Activated T-cell treated with anti-CD3 and anti-CD28 coated beads, Interleukin-2, amount 50 U/mL, for 4 hours (primary cell): Measurements from ENCODE around the gene SNX20. TPM values are rescaled to one million over a fixed set of nuclear protein-coding genes. Genes with fewer than 3 reads are reported as not detected.
A peak's percentile ranks its signal among the peaks of the same experiment; 100 is the strongest.

Experiments
- ATAC-seq, 2 donors: fragments of 200-7000 bp; cut with Tn5 transposase; one replicate each; pipeline ENCODE4 v1.10.0; 2021
- DNase-seq: peaks from one replicate; pipeline ENCODE4 v3.0.0-alpha.2; 2020
- H3K27me3 Mint-ChIP-seq: one replicate; pipeline ENCODE4 v1.8.0; 2021; ENCODE audit warnings: low read depth, mixed read lengths
- H3K36me3 Mint-ChIP-seq: one replicate; pipeline ENCODE4 v1.8.0; 2022; ENCODE audit warnings: mixed read lengths; ENCODE audit not compliant: insufficient read depth
- H3K4me1 Mint-ChIP-seq: one replicate; pipeline ENCODE4 v1.8.0; 2021; ENCODE audit warnings: low read depth, mixed read lengths
- H3K4me3 Mint-ChIP-seq: one replicate; pipeline ENCODE4 v1.8.0; 2021; ENCODE audit warnings: mild to moderate bottlenecking, moderate library complexity, mixed read lengths
- H3K9me3 Mint-ChIP-seq: one replicate; pipeline ENCODE4 v1.8.0; 2021; ENCODE audit warnings: mixed read lengths
- total RNA-seq, 3 donors: library from RNA; stranded (reverse); gene quantifications; one replicate each; pipeline ENCODE4 v1.2.1, GENCODE V29; 2021

SNX20 gene
- total RNA-seq, 3 donors from 2014 or later: 16.3 to 25.7 (median 16.6) TPM

GRCh38 chr16:50711862-50712559 lies 30.9 kb upstream of the SNX20 start:
- Mint-ChIP-seq H3K4me1 (peaks cover 32% of the 10 kb centered on the region), H3K4me3 (no peak overlapping the region), H3K9me3 (no peaks in the 10 kb centered on the region), H3K36me3 (peaks cover 11% of the 10 kb centered on the region), H3K27me3 (no peaks in the 10 kb centered on the region)
- ATAC-seq (no peak), DNase-seq (no peak)

DNA sequence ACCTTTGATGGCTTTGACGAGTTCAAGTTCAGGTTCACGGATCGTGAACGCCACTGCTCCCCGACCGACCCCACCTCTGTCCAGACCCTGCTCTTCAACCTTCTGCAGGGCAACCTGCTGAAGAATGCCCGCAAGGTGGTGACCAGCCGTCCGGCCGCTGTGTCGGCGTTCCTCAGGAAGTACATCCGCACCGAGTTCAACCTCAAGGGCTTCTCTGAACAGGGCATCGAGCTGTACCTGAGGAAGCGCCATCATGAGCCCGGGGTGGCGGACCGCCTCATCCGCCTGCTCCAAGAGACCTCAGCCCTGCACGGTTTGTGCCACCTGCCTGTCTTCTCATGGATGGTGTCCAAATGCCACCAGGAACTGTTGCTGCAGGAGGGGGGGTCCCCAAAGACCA lies 29.9 kb upstream of the SNX20 start:
- Mint-ChIP-seq H3K9me3 (no peaks in the 10 kb centered on the region), H3K36me3 (peaks cover 15% of the 10 kb centered on the region), H3K4me3 (no peak overlapping the region), H3K27me3 (no peaks in the 10 kb centered on the region), H3K4me1 (peaks cover 37% of the 10 kb centered on the region)
- DNase-seq (no peak), ATAC-seq (no peak)

DNA sequence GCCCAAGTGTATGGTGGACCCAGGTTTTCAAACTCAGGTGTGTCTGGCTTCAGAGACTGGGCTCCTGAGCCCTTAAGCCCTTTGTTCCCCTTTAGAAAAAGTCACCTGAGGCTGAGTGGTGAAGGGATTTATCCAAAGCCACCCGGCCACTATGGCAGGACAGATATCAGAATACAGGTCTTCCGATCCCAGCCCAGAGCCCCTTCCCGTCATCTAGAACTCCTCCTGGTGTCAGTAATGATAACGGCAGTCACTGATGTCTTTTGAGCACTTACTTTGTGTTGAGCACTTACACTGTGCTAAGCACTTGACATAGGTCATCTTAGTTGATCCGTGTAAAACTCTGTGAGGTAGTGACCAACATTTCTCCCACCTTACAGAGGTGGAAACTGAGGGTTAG lies 28.9 kb upstream of the SNX20 start:
- Mint-ChIP-seq H3K27me3 (no peaks in the 10 kb centered on the region), H3K4me1 (peaks cover 46% of the 10 kb centered on the region), H3K4me3 (no peak overlapping the region), H3K9me3 (peaks cover 8% of the 10 kb centered on the region), H3K36me3 (peaks cover 20% of the 10 kb centered on the region)
- ATAC-seq (no peak), DNase-seq (no peak)

DNA sequence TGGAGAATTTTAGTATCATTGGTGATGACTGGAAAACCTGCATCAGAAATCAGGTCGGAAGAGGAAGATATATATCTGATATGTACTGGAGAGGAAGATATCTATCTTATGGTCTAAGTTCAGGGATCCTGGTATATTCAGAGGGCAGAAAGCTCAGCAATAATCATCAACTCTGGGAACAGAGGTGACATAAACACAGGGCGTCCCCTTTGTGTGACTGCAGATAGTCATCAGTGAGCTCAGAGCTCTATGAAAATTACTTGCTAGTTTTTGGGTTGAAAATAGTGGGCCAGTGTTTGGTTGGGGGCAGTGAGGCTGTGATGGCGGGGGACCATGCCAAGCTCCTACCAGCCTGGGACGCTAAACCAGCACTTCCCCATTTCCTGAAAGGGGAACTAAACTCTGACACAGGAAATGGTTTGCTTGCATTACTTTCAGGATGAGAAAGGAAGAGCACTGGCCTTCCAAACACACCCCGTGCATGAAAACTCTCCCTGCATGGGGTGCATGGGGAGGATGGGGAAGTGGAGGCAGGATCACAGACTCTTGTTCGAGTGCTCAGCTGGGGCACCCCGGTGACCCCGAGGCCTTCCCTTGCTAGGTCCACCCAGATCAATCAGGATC lies 28.1 kb upstream of the SNX20 start:
- Mint-ChIP-seq H3K9me3 (peaks cover 13% of the 10 kb centered on the region), H3K36me3 (peaks cover 24% of the 10 kb centered on the region), H3K4me1 (peaks cover 48% of the 10 kb centered on the region), H3K27me3 (no peaks in the 10 kb centered on the region), H3K4me3 (peak overlapping the region; percentile 31)
- ATAC-seq (peak; percentile 41 to 48), DNase-seq (no peak)

DNA sequence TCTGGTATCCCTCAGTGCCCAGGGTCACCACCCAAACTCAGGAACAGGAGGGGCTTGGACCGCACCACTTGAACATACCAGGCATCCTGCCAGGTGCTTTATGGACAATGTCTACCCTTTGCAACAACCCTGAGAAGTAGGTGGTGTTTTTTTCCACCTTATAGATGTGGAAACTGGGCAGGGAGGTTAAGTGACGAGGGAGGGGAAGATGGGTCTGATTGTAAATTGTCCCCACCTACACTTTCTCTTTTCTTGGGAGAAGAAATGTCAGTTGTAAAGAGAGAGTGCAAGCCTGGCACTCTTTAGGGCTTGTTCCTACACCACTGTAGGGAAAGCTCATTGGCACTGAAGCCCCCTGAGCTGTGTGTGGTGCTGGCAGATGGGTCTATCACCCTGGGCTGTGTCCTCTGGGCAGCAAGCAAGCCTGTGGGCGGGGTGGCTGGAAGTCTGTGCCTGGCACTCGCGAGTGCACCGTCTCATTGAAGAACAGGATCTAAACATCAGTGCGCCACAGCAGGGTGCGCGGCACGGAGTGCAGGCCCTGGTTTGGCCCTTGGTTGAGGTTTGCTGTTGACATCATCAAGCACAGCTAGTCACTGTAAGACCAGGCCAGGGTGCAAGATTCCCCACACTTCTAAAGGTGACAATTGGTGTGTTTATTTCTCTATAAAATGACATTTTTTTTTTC lies 27.4 kb upstream of the SNX20 start:
- peak; percentile 68 to 73 for ATAC-seq
- H3K36me3 Mint-ChIP-seq: peaks cover 28% of the 10 kb centered on the region
- peaks cover 20% of the 10 kb centered on the region for H3K9me3 Mint-ChIP-seq

GRCh38 chr16:50706250-50706649 lies 25.1 kb upstream of the SNX20 start:
- Mint-ChIP-seq H3K36me3 (peaks cover 30% of the 10 kb centered on the region), H3K27me3 (no peaks in the 10 kb centered on the region), H3K4me3 (no peak overlapping the region), H3K4me1 (peaks cover 68% of the 10 kb centered on the region), H3K9me3 (peaks cover 20% of the 10 kb centered on the region)
- DNase-seq (no peak), ATAC-seq (no peak)

More for the DNA sequence above, 27.4 kb upstream of the SNX20 start:
- Mint-ChIP-seq H3K4me3 (peak overlapping the region; percentile 31), H3K27me3 (no peaks in the 10 kb centered on the region), H3K4me1 (peaks cover 51% of the 10 kb centered on the region)
- peak; percentile 32 for DNase-seq

- no peak for DNase-seq
- H3K4me3 Mint-ChIP-seq: no peak overlapping the region
- H3K4me1 Mint-ChIP-seq: peaks cover 72% of the 10 kb centered on the region
- no peak for ATAC-seq
- peaks cover 20% of the 10 kb centered on the region for H3K9me3 Mint-ChIP-seq
- H3K27me3 Mint-ChIP-seq: no peaks in the 10 kb centered on the region
- H3K36me3 Mint-ChIP-seq: peaks cover 31% of the 10 kb centered on the region
These were observed 24.5 kb upstream of the SNX20 start for GRCh38 chr16:50705436-50706110.

DNA sequence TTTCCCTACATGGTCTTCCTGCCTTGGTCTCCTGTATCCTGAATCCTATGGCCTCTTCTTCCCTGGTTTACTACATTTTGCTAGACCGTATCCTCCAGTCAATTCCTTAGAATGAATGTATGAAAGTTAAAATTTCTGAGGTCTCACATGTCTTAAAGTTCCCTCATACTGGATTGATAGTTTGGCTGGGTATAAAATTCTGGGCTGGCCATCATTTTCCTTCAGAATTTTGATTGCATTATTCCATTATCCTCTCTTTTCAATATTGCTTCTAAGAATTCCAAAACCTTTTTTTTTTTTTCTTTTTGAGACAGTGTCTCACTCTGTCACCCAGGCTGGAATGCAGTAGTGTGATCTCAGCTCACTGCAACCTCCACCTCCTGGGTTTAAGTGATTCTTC lies 23.1 kb upstream of the SNX20 start:
- peaks cover 20% of the 10 kb centered on the region for H3K9me3 Mint-ChIP-seq
- H3K4me3 Mint-ChIP-seq: no peak overlapping the region
- no peak for DNase-seq
- H3K27me3 Mint-ChIP-seq: no peaks in the 10 kb centered on the region
- peaks cover 76% of the 10 kb centered on the region for H3K4me1 Mint-ChIP-seq
- H3K36me3 Mint-ChIP-seq: peaks cover 36% of the 10 kb centered on the region
- no peak for ATAC-seq

GRCh38 chr16:50702725-50703124 lies 21.6 kb upstream of the SNX20 start:
- peaks cover 76% of the 10 kb centered on the region for H3K4me1 Mint-ChIP-seq
- no peak overlapping the region for H3K4me3 Mint-ChIP-seq

DNA sequence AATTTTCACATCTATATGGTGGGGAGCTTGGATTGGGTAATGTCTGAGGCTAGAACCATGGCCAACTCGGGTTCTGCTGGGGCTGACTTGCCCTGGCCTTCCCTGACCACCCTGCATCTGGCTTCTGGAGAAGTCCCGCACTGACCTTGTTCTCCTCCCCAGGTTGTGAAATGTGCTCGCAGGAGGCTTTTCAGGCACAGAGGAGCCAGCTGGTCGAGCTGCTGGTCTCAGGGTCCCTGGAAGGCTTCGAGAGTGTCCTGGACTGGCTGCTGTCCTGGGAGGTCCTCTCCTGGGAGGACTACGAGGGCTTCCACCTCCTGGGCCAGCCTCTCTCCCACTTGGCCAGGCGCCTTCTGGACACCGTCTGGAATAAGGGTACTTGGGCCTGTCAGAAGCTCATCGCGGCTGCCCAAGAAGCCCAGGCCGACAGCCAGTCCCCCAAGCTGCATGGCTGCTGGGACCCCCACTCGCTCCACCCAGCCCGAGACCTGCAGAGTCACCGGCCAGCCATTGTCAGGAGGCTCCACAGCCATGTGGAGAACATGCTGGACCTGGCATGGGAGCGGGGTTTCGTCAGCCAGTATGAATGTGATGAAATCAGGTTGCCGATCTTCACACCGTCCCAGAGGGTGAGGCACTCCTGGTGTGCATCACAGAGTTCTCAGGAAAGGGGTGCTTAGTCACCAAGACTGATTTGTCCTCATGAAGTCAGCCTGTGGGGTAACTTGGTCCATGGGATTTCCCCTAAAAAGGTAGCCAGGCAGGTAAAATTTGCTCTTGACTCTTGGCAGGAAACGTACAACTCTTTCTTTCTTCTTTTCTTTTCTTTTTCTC lies 18.4 kb upstream of the SNX20 start:
- Mint-ChIP-seq H3K4me3 (peak overlapping the region; percentile 75), H3K4me1 (peaks cover 84% of the 10 kb centered on the region), H3K27me3 (no peaks in the 10 kb centered on the region), H3K36me3 (peaks cover 17% of the 10 kb centered on the region), H3K9me3 (peaks cover 8% of the 10 kb centered on the region)
- peak; percentile 81 to 85 for ATAC-seq
- peak; percentile 60 for DNase-seq

More at GRCh38 chr16:50702725-50703124, 21.6 kb upstream of the SNX20 start:
- peaks cover 34% of the 10 kb centered on the region for H3K36me3 Mint-ChIP-seq
- ATAC-seq: peak; percentile 21 to 24
- no peak for DNase-seq
- H3K27me3 Mint-ChIP-seq: no peaks in the 10 kb centered on the region
- peaks cover 20% of the 10 kb centered on the region for H3K9me3 Mint-ChIP-seq

DNA sequence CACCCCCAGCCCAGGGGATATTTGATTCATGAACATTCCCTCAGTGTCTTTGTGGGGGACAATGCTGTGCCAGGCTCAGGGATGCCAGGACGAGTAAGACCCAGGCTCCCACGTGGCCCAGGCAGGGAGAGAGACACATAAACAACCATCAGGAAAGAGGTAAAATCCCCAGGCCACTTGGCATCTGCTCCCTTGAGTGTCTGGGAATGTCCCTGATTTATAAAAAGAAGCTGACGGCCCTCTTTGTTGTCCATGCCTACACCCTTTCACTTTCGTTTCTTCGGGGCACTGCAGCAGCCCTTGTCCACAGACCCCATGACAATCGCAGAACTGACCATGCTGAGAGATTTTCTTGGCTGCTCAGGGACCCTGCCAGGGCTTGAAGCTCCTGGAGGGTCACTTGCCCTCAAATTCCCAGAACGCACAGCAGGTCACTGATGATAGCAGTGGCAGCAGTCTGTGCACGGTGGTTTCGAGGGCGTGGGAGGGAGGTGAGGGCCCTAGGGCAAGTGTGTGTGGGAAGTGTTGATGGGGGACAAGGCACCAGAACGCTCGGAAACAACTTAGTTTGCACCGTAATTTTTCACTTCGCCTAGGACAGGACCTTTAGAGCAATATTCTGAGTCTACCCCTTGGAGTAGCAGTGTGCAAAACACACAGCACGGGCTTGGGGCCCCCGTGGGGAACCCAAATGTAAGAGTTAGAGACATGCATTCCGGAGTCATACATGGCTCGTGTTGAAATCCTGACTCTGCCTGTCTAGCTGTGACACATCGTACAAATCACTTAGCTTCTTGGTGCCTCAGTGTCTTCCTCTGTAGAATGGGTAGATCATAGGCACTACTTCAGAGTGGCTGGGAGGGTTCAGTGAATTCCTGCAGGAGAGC lies 17.0 kb upstream of the SNX20 start:
- peak; percentile 38 to 49 for ATAC-seq
- peak; percentile 40 for DNase-seq
- Mint-ChIP-seq H3K36me3 (peaks cover 13% of the 10 kb centered on the region), H3K4me3 (peak overlapping the region; percentile 75), H3K4me1 (peaks cover 89% of the 10 kb centered on the region), H3K27me3 (no peaks in the 10 kb centered on the region), H3K9me3 (no peaks in the 10 kb centered on the region)

GRCh38 chr16:50697421-50697715 lies 16.3 kb upstream of the SNX20 start:
- Mint-ChIP-seq H3K9me3 (no peaks in the 10 kb centered on the region), H3K27me3 (no peaks in the 10 kb centered on the region), H3K4me1 (peaks cover 85% of the 10 kb centered on the region), H3K36me3 (peaks cover 13% of the 10 kb centered on the region), H3K4me3 (peak overlapping the region; percentile 75)
- no peak for DNase-seq
- ATAC-seq: no peak
